ENCODE data around the gene MAST2.

- TF ChIP-seq CTCF (IDR thresholded peaks at IDR 0.05) (no peak), POLR2A (IDR thresholded peaks at IDR 0.05) (no peak)
Observed at GRCh38 chr1:46004492-46004891, 201.1 kb downstream of the MAST2 start.

All from breast epithelium (tissue), 3 donors.